NCI-H2029 treated with DMSO at 0.1 percent for 48 hours (cell line): ENCODE data around the gene P2RX1.

Experiments used
- DNase-seq: peaks from one replicate; lab custom pipeline; 2025; lab: John Stamatoyannopoulos, UW

The P2RX1 gene

DNA sequence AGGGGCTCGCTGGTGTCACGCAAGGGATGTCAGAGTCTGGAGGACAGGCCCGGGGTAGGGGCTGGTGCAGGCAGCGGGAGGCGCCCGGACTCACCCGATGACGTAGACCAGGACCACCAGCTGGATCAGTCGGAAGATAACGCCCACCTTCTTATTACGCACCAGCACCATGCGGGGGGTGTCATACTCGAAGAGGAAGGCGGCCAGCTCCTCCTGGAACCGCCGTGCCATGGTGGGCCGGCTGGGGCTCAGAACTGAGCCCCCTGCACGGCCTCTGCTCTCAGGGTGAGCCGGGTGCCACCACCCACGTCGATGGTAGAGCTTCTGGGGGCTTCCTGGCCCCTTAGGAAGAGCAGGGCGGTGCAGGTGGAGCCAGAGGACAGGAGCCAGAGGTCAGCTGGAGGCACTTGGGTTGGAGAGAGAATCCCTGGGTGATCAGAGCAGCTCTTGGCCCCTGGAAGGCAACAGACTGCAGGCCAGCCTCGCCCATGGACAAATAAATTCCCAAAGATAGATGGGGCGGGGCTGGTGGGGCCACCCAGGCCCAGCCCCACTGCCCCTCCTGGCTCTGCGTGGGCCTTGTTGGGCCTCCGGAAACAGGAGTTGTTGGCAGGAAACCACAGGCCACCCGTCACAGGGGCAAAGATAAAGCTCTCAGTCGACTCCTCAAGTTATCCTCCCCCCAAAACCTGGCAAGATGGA lies at the start of gene P2RX1:
Gene P2RX1 (minus strand): TSS at position 471 of the 702 bp plus-strand sequence. CDS start 240 bp downstream, at position 231.
- no peak for DNase-seq

GRCh38 chr17:3965118-3965800 lies 49.0 kb upstream of the P2RX1 start:
- no peak for DNase-seq

DNA sequence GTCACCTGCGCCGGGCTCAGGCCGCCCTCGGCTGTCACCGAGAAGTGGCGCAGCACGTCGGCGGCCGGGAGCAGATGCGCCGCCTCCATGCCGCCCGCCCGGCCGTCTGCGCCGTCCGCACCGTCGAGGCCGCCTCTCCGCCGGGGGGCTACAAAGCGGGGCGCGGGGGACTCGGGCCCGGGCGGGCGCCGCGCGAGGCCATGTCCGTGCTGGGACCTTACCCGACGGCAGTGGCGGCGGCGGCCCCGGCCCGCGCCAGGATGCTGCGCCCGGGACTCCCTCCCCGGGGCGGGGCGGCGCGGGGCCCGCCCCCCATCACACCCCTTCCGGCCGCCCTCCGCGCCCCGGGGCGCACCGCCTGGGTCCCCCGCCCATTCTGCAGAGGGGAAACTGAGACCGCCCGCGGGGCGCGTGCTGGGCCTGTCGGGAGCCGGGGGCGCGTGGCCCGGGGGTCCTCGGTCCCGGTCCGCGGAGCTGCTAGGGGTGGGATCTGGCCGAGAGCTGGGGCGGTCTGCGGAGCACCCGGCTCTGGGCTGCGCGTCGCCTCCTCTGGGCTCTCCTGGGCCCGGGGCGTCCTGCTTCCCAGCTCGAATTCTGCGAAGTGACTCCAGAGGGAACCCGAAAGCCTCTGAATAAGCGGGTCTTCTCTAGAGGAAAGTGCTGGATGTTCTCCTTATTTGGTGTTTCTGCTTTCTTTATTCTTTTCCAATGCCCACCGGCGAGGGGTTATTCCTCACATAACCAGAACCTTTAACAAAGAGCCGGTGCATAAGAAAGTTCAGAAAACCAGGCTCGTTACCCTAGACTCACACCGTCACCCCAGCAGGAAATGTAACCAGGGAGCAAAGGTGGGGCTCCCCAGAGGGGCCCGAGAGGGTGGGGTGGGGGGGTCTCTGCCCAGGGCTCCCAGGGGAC lies 48.2 kb upstream of the P2RX1 start, which contains the start of gene ATP2A3:
Gene ATP2A3 (minus strand): TSS at position 235 of the 915 bp plus-strand sequence. CDS start 146 bp downstream, at position 89.
- no peak for DNase-seq

- DNase-seq = no peak
Measured at GRCh38 chr17:3963237-3964201, 47.3 kb upstream of the P2RX1 start.

- no peak for DNase-seq
Measured at GRCh38 chr17:3962965-3963236, 46.6 kb upstream of the P2RX1 start.

DNA sequence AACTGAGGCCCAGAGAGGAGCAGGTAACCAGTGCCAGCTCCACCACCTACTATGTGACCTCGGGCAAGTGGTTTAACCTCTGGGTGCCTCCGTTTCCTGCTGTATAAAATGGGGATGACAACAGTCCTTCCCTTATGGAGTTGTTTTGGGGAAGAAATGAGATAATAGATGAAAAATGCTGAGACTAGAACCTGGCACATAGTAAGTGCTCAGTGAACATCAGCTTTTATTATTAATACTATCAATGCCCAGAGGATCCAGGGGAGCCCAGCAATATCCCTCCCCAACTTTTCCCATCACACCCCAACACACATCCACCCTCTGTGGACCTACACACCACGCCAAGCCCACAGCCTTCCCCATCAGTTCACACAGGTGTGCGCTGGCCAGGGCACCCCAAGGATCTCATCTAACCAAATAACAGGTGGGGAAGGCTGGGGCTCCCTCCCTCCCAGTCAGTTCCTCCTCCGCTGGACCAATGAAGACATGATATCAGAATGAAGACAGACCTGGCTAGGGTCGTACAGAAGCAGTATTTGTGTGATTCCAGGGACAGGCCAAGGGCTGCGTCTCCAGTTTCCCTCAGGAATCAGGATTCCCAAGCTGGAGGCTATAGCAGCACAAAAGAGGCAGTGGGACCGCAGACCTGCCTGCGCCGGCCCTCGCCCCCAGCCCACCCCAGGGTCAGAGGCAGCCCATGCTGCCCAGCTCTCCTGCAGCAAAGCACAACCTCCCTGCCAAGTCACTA lies 46.1 kb upstream of the P2RX1 start:
- no peak for DNase-seq

DNA sequence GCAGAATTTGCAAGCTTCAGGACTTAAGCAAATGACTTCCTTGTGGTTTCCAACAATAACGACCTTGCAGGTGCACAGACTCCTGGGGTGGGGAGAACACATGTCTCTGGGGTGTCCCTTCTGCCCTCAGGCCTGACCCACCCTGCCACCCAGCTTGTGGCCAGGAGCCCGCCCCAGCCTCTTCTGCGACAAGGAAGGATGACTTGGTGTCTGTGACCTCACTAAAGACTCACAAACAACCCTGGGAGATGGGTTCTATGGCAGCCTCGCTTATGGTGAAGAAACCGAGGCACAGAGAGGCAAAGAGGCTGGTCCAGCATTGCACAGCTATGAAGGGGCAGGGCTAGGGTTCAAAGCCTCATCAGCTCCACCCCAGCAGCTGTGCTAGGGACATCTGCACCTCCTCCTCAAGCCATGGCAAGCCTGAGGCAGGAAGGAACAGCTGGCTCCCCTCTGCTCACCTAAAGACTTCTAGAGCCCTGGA lies 45.3 kb upstream of the P2RX1 start:
- DNase-seq = no peak

DNA sequence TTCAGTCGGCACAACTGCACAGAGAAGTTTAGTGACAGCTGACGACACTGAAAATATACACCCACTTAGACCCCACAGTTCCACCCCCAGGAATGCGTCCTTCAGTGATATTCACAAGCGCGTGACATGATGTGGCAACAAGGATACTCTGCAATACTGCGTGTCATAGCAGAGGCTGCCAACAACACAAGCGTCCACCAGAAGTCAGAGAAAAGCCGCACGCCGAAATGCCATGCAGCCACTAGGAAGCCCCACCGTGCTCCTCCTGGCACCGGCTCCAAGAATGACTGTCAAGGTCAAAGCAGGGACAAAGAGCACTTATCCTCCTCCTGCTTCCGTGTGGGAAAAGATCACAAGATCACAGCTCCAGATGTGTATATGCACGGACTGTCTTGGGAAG lies 44.5 kb upstream of the P2RX1 start:
- no peak for DNase-seq

DNA sequence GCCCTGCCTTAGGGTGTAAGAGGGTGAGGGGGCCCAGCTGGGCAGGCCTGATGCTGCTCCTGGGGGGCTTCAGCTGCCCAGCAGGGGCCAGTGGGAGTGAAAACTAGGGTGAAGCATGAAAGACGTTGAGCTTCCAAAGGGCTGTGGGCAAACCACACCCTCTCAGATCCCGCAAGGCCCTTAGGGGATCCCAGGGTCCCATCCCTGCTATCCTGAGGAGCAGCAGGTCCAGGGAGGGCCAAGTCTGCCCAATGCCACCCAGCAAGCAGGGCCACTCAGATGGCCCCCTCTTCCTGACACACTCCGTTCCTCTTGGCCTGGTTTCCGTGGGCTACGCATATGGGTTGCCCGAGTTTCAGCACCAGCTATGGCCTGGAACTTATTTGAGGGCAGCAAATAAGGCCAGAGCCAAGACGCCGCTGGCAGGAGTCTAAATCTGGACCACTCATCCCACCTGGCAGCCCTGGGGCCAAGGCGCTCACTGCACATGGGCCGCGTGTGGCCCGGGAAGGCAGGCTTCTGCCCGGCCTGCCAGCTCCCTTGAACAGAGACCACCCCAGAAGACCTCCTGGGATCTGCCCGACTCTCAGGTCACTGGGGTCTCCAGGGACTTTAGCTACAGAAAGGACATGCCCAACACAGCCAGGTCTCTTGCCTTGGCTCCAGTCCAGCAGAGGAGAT lies 43.8 kb upstream of the P2RX1 start:
- DNase-seq = no peak

DNA sequence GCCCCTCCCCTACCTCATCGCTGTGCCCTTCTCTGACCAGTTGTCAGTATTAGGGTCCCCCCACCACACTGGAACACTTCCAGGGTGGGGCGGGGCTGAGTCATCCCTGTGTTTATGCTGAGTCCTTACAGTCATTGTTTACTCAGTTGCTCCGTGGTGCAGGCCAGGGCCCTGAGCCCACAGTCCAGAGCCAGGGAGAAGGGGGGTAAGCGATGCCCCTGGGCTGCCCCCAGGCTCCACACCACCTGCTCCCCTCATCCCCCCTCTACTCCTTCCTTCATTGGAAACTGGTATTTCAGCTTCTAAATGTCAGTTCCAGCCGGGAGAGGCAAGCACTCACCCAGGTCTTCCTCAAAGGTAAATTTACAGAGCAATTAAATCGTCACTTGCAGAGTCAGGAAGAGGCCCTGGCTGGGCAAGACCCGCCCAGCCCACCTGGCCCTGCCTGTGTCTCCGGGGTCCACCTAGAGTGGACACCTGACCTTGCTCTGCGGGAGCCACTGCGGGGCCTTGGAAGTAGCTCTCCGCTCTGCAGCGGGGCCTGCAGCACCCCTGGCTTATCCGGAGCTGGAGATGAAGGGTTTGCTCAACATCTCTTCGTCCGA lies 43.1 kb upstream of the P2RX1 start:
- DNase-seq = no peak

DNA sequence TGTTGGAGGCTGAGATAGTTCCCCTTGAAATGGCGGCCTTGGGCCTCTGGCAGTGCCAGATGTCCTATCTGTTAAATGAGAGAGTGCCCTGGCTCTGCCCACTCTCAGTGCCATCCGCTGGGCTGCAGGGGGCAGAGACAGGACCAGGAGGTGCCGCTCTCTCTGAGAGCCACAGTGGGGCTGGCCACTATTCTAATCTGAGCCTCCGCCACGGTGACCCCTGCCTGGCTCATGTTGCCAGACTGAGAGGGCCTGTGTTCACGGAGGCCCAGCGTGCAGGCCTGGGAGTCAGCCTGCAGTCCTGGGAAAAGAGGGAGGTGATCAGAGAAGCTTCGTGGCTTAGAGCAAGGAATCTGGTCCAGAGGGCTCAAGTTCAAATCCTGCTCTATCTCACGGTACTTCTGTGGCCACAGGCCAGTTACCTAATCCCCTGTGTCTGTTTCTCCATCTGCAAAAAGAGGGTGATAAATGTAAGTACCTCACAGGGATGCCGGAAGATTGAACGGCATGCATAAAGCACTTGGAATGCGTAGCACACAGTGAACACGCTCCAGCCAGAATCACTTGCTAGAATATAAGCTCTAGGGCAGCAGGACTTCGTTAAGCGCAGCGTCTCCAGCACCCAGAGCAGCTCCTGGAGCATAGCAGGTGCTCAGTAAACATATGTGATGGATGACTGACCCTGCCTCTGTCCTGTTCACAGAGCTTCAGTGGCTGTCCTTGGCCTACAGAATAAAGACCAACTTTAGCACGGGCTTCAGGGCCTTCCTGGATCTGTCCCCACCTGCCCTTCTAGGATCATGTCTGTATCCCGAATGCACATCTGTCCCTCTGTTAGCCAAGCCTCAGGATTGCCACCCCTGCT lies 41.7 kb upstream of the P2RX1 start:
- no peak for DNase-seq

DNA sequence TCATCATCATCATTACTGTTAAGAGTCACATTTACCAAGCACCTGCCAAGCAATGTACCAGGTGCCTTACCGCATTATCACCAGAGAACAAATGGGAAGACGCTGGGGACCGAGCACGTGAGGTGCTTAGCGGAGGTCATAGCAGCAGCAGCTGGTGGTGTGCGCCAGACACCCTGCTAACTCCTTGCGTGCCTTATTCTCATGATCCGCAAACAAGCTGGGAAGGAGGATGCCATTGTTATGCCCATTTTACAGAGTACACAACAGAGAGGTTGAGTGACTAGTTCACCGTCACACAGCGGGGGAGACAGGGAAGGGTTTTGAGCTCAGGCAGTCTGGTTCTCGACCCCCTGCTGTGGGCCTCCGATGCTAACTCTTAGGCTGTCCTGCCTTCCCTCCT lies 40.7 kb upstream of the P2RX1 start:
- DNase-seq = no peak

DNA sequence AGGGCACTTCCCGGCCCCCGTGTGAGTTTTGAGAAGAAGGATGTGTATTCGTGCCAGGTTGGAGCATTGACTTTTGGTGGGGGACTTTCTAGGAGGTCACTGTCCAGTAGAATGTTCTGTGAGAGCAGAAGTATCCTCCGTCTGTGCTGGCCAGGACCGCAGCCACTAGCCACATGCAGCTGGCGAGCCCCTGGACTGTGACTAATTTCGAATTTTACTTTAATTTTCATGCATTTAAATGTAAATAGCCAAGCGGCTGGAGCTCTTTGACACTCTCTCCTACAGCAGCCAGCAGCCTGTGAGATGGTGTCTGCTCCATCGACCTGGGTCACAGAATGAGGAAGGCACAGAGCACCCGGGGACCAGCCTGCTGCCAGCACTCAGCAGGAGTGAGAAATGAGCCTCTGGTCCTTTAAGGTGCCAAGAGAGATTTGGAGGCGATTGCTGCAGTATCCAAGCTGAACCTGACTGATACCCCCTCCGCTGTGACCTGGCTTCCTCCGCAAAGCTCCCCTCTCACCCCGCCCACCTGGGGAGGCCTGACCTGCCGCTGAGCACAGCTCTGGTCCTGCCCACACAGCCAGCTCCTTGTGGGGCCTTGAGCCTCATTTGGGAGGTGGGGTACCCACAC lies 40.2 kb upstream of the P2RX1 start:
- DNase-seq = no peak

DNA sequence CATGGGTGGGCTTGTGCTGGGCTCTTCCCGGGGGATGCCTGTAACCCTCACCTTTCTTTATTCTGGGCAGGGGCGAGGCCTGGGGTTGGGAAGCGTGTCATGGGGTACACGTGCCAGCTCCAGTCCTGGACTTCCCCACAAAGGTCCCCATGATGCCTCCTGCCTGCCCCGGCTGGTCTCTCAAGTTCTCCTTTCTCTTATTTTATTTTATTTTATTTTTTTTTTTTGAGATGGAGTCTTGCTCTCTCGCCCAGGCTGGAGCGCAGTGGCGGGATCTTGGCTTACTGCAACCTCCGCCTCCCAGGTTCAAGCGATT lies 39.4 kb upstream of the P2RX1 start:
- DNase-seq = no peak

DNA sequence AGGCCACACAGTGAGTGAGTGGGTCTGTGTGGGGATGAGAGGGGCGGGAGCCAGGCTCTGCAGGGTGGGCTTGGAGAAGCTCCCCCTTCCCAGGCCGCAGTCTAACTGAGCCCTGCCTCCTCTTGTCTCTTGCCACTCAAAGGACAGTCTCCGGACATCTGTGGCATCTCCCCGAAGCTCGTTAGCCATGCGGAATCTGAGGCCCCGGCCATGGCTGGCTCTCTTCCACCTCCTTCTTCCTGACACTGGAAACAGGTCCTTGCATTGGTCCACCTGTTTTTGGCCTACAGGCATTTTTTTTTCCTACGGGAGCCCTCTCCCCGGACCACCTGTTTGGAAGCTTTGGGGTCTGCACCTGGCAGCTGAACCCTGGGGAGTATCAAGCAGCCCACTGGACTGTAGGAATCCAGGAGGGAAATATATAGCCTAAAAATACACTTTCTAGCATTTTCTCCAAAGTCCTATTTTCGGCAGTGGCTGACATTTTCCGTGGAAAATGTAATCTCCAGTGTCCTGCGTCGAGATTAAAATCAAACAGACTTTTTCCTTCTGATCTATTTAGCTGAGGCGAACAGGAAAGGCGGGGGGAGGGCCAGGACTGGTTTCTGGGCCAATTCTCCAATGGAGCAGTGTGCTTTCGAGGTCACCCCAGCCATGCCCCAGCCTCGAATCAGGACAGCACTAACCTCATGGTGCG lies 38.9 kb upstream of the P2RX1 start:
- no peak for DNase-seq

DNA sequence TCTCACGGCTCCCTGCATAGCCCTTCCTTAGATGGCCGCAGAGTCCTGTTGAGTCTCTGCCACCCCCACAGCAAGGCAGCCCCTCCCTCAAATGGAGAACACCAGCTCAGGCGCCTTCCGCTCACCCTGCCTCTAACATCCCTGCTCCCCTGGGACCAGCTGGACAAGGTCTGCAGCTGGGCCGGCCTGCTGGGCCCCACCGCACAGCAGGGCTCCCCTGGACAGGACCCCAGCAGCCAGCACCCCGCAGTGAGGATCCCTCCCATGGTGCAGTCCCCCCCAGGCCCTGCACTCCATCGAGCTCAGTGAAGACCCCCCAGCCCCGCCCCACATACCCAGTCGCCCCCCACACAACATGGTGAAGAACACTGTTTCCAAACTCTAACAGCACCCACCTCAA lies 37.8 kb upstream of the P2RX1 start:
- DNase-seq = no peak

DNA sequence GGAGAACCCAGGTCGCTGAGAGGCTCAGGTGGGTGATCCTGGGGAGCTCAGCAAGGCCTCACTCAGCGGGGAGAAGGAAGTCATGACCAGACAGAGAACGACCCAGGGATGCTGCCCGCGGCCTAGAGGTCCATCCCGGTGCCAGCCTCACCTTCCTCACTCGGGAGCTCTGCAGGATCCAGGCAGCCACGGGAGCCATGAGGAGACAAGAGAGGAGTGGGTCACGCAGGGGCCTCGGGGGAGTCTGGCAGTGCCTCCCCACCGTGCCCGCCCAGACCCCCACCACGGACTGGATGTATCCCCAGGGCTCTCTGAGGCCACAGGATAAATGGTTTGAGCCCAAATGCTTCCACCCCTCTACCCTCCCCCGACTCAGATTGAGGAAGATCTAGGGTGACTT lies 37.3 kb upstream of the P2RX1 start:
- no peak for DNase-seq

GRCh38 chr17:3952186-3952585 lies 35.9 kb upstream of the P2RX1 start:
- DNase-seq = no peak
